ENCODE data around the gene TMEM131.
"Not testable (repeated sequence)": the region's sequence is repeated elsewhere in the genome, so short reads cannot be mapped to it uniquely, and the experiment has no call there.

- TF ChIP-seq INSM2 (tag by site-specific recombination; IDR thresholded peaks at IDR 0.05); YY1 (tag by site-specific recombination; IDR thresholded peaks at IDR 0.05); ZBTB49 (tag by site-specific recombination; IDR thresholded peaks at IDR 0.05; ENCODE audit: low read depth); CTCF (tag by site-specific recombination; IDR thresholded peaks at IDR 0.05); ZNF701 (tag by site-specific recombination; IDR thresholded peaks at IDR 0.05); REST (tag by site-specific recombination; IDR thresholded peaks at IDR 0.05); KLF1 (tag by site-specific recombination; IDR thresholded peaks at IDR 0.05); ZNF645 (tag by site-specific recombination; IDR thresholded peaks at IDR 0.05): not testable (repeated sequence)
Measured at GRCh38 chr2:97826266-97826847, 169.4 kb downstream of the TMEM131 start.

Data from HEK293 (cell line).